ENCODE results near the gene WWOX.
"Not testable (repeated sequence)": the region's sequence is repeated elsewhere in the genome, so short reads cannot be mapped to it uniquely, and the experiment has no call there.

WWOX gene

DNA sequence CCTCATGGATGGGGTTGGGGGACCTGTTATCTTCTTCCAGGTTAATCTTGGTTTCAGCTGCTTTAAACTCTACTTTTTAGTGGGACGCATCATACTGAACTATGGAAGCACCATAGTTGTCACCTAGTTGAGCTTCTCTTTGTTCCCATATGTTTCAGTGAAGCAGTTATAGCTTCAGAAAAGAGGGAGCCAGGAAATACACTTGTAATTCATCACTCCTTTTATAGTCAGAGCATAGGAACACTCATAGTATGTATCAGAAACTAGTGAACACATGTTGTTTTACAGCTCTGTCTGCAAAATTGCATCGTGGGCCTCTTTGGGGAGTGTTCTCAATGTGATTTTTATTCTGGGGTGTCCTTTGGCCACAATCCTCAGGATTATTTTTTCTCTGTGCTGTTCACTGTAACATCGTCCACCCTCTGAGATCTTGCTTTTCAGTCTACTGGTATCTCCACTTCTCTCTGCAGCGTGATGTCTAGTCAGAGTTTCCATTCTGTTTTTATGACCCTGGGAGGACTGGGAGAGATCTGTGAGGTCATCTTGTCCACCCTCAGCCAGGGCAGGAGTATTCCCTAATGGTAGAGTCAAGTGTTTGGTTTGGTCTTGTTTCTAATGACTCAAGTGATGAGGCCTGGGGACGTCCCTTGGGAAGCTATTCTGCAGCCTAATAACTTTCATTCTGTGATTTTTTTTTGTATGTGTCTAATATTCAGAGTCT lies 585.4 kb downstream of the WWOX start:
- DNase-seq (ENCODE audit: low read depth, low spot score), result no peak

- no peak for DNase-seq (ENCODE audit: low read depth, low spot score)
Observed at GRCh38 chr16:78686601-78687000, 587.1 kb downstream of the WWOX start.

DNA sequence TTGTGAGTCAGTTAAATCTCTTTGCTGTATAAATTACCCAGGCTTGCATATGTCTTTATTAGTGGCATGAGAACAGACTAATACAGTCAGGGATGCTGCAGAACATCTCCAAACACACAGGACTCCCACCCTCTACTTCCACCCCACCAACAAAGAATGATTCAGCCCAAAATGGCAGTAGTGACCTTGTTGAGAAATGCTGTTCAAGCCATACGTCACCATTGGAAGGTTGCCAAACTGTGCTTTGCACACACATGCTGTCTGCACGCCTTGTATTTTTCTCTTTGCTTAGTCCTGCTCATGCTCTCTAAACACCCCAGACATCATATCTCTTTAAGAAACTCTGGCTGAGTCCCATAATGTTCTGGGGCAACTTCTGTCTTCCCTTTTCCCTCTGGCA lies 589.6 kb downstream of the WWOX start:
- DNase-seq (ENCODE audit: low read depth, low spot score), result no peak

DNA sequence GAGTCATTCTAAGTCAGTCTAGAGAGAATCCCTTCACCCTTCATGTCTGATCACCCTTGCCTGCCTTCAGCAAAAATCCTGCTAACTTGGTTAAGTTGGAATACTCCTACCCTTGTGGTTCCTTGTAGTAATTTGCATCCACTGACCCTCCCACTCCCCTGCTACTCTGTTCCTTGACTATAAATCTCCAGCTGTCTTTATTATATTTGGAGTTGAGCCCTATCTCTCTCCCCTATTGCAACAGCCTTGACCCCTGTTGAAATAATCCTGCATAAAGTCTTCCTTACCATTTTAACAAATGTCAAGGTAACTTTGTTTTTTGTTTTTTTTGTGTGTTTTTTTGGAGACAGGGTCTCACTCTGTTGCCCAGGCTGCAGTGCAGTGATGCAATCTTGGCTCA lies 590.1 kb downstream of the WWOX start:
- DNase-seq (ENCODE audit: low read depth, low spot score), result no peak

- no peak for DNase-seq (ENCODE audit: low read depth, low spot score)
Observed at GRCh38 chr16:78690510-78690909, 591.1 kb downstream of the WWOX start.

DNA sequence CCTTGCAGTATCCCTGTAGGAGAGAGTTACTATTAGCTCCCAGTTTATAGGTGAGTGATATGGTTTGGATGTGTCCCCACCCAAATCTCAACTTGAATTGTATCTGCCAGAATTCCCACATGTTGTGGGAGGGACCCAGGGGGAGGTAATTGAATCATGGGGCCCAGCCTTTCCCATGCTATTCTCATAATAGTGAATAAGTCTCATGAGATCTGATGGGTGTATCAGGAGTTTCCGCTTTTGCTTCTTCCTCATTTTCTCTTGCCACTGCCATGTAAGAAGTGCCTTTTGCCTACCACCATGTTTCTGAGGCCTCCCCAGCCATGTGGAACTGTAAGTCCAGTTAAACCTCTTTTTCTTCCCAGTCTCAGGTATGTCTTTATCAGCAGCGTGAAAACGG lies 592.3 kb downstream of the WWOX start:
- not testable (repeated sequence) for DNase-seq (ENCODE audit: low read depth, low spot score)

GRCh38 chr16:78693496-78693895 lies 594.0 kb downstream of the WWOX start:
- DNase-seq (ENCODE audit: low read depth, low spot score), result no peak

GRCh38 chr16:78694414-78694813 lies 595.0 kb downstream of the WWOX start:
- no peak for DNase-seq (ENCODE audit: low read depth, low spot score)

GRCh38 chr16:78695391-78695790 lies 595.9 kb downstream of the WWOX start:
- DNase-seq (ENCODE audit: low read depth, low spot score), result no peak

- no peak for DNase-seq (ENCODE audit: low read depth, low spot score)
Observed at GRCh38 chr16:78696797-78697196, 597.3 kb downstream of the WWOX start.

GRCh38 chr16:78697426-78697825 lies 598.0 kb downstream of the WWOX start:
- no peak for DNase-seq (ENCODE audit: low read depth, low spot score)

DNA sequence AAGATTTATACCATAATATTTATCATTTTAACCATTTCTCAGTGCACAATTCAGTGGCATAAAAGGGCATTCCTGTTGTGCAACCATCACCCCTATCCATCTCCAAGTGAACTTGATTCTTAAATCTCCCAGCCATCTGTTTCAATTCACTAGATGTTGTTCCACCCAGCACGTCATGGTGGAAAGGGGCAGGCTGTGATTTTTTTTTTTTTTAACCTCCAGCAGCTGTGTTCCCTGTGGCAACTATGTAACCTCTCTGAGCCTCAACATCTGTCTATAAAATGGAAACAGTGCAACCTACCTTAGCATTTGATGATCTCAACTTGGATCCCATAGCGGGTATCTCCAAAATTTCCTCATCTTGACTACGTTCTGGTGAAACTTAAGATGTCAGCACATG lies 604.5 kb downstream of the WWOX start:
- DNase-seq (ENCODE audit: low read depth, low spot score), result no peak

GRCh38 chr16:78704416-78704815 lies 605.0 kb downstream of the WWOX start:
- DNase-seq (ENCODE audit: low read depth, low spot score), result no peak

DNA sequence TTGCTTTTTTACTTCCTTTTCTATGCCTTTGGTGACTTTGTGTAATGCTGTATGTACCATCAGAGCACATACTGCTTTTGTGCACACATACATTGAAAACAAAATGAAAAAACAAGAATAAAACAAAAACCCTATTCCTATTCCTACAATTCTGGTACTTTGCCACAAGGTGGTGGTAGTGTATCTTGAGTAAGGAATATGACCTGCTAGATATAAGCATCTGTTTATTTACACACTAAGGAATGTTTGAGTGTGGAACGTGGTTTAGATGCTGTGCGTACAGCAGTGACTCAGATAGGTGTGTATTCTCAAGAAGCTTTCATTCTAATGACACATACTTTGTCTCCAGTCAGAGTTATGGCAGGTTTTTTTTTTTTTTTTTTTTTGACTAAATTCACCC lies 606.2 kb downstream of the WWOX start:
- no peak for DNase-seq (ENCODE audit: low read depth, low spot score)

DNA sequence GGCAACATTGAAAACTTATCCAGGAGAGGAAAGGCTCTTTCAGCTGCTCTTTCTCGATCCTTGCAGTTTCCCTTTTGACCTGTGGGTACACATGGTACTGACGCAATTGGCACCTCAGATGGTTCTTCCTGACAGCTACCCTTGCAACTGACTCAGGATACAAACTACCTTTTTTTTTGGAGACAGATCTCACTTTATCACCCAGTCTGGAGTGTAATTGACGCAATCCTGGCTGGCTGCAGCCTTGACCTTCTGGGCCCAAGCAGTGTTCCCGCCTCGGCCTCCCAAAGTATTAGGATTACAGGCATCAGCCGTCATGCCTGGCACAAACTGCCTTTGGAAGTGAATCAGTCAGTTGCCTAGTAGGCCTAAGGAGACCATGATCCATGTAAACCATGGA lies 607.2 kb downstream of the WWOX start:
- no peak for DNase-seq (ENCODE audit: low read depth, low spot score)

DNA sequence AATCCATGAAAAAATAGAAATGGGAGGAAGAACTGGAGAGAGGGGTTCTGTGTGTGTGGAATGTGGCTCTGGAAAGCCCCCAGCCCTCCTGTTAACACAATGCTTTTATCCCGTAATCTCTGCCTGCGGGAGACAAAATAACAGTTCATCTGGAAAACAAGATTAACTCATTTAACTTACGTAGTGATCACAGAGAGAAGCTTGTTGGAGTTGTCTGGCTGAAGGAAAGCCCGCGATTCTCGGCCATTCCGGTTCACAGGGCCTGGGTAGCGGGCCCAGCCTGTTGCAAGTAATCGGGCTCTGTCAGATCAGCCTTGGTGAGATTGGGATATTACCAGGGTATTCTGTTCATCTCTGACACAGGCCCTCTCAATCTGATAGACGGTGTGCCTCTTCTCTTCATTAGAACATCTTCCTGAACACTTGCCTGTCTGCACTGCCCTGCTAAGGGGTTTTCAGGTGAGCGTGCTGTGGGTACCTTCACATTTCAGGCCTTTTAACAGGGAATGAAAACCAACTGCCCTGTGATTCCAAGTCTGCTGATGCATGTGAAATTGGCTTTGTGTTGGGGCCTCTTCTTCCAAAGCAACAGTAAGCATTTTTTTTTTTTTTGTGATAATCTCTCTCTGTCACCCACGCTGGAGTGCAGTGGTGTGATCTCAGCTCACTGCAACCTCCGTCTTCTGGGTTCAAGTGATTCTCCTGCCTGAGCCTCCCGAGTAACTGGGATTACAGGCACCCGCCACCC lies 609.9 kb downstream of the WWOX start:
- DNase-seq (ENCODE audit: low read depth, low spot score), result peak; percentile 61

- no peak for DNase-seq (ENCODE audit: low read depth, low spot score)
Observed at GRCh38 chr16:78715106-78715505, 615.7 kb downstream of the WWOX start.

DNA sequence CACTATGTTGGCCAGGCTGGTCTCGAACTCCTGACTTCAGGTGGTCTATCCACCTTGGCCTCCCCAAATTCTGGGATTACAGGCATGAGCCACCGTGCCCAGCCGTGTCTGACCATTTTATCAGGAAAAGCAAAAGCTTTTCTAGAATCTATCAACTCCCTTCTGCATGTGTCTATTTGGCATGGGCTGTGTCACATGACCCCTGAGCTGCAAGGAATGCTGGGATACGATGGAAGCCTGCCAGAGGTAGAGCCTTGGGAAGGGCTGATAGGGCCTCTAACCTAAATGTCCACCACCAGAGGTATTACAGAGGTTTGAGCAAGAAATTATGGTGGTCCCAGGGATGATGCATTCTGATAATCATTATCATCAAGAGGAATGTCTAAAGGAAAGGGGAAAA lies 616.2 kb downstream of the WWOX start:
- DNase-seq (ENCODE audit: low read depth, low spot score), result no peak

DNA sequence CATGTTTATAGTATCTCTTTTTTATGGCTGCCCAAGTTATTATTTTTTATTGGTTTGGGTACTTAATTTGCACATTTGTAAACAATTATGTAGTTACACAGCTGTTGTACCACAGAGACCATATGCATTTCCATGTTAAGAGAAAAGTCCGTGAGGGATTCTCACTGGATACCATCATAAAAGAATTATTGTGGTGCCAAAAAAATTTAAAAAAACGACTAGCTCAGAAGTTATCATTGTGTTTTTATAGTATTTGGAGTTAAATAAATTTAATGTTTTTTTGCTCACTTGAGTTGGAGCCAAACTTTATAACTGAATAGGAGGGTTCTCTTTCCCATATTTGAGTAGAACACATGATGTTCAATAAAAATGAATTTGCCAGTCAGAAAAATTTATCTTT lies 618.7 kb downstream of the WWOX start:
- no peak for DNase-seq (ENCODE audit: low read depth, low spot score)

DNA sequence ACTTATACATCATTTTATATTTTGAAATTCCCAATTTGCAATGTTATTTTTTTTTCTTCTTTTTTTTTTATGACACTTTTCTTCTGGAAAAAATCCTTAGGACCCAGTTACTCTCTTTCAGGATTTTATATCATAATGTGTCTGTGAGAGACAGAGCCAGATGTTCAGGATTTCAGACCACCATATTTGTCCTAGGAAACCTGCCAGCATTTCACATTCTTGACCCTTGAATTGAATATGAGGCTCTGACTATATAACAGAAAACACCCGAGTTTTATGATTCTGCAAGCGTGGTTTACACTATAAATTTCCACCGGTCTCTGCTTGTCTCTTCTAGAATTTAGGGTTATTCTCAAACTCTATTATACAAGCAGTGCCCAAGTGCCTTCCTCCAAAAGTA lies 621.0 kb downstream of the WWOX start:
- no peak for DNase-seq (ENCODE audit: low read depth, low spot score)

GRCh38 chr16:78727536-78727935 lies 628.1 kb downstream of the WWOX start:
- DNase-seq (ENCODE audit: low read depth, low spot score), result no peak

- DNase-seq (ENCODE audit: low read depth, low spot score), result no peak
Observed at GRCh38 chr16:78729687-78730086, 630.2 kb downstream of the WWOX start.

DNA sequence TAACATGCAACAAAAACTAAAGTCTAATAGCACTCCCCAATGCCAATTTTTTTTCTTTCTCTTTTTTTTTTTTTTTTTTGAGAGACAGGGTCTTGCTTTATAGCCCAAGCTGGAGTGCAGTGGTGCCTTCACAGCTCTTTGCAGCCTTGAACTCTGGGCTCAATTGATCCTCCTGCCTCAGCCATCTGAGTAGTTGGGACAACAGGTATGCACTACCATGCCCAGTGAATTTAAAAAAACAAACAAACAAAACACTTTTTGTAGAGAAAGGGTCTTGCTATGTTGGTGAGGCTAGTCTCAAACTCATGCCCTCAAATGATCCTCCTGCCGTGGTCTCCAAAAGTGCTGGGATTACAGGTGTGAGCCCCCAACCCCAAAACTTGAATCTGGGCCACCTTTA lies 632.3 kb downstream of the WWOX start:
- DNase-seq (ENCODE audit: low read depth, low spot score), result no peak

Measured in ELF-1 (cell line).